Activated CD8-positive, alpha-beta memory T cell treated with anti-CD3 and anti-CD28 coated beads, Interleukin-2, amount 50 U/mL, for 1 hour (primary cell): ENCODE measurements around the gene KRT15.

Source experiments
- DNase-seq: peaks from one replicate; pipeline ENCODE4 v3.0.0-alpha.2; 2020; ENCODE audit errors: extremely low read depth

KRT15 gene

GRCh38 chr17:41505007-41505808 is 13.5 kb downstream of the KRT15 start, which contains the start of gene KRT13:
Gene KRT13, minus strand, starts transcription at chr17:41505612. Its CDS starts 62 bp downstream, at chr17:41505550.
- no peak for DNase-seq

- no peak for DNase-seq
Observed at GRCh38 chr17:41504246-41504977, 14.3 kb downstream of the KRT15 start.

- DNase-seq, result no peak
Observed at GRCh38 chr17:41503202-41503601, 15.5 kb downstream of the KRT15 start.

- no peak for DNase-seq
Observed at GRCh38 chr17:41500131-41500911, 18.4 kb downstream of the KRT15 start.

GRCh38 chr17:41499714-41500113 is 19.0 kb downstream of the KRT15 start:
- DNase-seq, result no peak

- no peak for DNase-seq
Observed at GRCh38 chr17:41498276-41498675, 20.4 kb downstream of the KRT15 start.

- DNase-seq, result no peak
Observed at GRCh38 chr17:41496803-41497484, 21.7 kb downstream of the KRT15 start.

GRCh38 chr17:41494524-41494923 is 24.2 kb downstream of the KRT15 start:
- DNase-seq, result no peak

GRCh38 chr17:41492771-41493170 is 25.9 kb downstream of the KRT15 start:
- no peak for DNase-seq

GRCh38 chr17:41492351-41492750 is 26.3 kb downstream of the KRT15 start:
- DNase-seq, result no peak

GRCh38 chr17:41491476-41491875 is 27.2 kb downstream of the KRT15 start:
- DNase-seq, result no peak

- no peak for DNase-seq
Observed at GRCh38 chr17:41490000-41490990, 28.4 kb downstream of the KRT15 start.

- DNase-seq, result no peak
Observed at GRCh38 chr17:41489531-41489930, 29.2 kb downstream of the KRT15 start, which contains the start of gene KRT36. Gene KRT36, minus strand, starts transcription at chr17:41489910. Its CDS starts 46 bp downstream, at chr17:41489864.

- no peak for DNase-seq
Observed at GRCh38 chr17:41486809-41487530, 31.7 kb downstream of the KRT15 start.

- no peak for DNase-seq
Observed at GRCh38 chr17:41486316-41486715, 32.4 kb downstream of the KRT15 start.

GRCh38 chr17:41484920-41485904 is 33.5 kb downstream of the KRT15 start:
- DNase-seq, result no peak

- no peak for DNase-seq
Observed at GRCh38 chr17:41483991-41484826, 34.5 kb downstream of the KRT15 start.
